Loucy (cell line): ENCODE results near the gene PLXNA2.

Experiments
- EZH2phosphoT487 ChIP-seq: fragments of 200-600 bp; IDR thresholded peaks from 2 replicates; pipeline ENCODE4 v1.6.1; 2018; ENCODE audit warnings: antibody characterized with exemption, mild to moderate bottlenecking, moderate library complexity, borderline replicate concordance
- TF ChIP-seq, protein P1 (sequence below): fragments of 200-600 bp; sonication (generic); conservative IDR thresholded peaks from 2 replicates; pipeline ENCODE4 v1.5.1; 2014; ENCODE audit warnings: mild to moderate bottlenecking, antibody characterized with exemption, low read length

DNA sequence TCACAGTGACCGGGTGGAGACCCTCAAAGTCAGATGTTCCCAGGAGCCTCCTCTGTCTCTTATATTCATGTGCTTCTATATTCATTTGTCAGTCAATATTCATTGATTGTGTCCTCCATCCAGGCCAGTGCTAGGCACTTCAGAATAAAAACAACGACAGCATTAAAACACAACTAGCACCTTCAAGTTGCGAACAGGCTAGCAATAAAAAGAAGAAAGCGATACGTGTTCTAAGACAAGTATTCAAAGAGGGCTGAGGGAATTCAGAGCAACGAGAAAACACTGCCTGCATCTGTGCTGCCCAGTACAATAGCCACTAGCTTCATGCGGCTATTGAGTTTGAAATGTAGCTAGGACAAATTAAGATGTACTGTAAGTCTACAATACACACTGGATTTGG is 138.0 kb downstream of the PLXNA2 start:
- TF ChIP-seq, protein P1, sequence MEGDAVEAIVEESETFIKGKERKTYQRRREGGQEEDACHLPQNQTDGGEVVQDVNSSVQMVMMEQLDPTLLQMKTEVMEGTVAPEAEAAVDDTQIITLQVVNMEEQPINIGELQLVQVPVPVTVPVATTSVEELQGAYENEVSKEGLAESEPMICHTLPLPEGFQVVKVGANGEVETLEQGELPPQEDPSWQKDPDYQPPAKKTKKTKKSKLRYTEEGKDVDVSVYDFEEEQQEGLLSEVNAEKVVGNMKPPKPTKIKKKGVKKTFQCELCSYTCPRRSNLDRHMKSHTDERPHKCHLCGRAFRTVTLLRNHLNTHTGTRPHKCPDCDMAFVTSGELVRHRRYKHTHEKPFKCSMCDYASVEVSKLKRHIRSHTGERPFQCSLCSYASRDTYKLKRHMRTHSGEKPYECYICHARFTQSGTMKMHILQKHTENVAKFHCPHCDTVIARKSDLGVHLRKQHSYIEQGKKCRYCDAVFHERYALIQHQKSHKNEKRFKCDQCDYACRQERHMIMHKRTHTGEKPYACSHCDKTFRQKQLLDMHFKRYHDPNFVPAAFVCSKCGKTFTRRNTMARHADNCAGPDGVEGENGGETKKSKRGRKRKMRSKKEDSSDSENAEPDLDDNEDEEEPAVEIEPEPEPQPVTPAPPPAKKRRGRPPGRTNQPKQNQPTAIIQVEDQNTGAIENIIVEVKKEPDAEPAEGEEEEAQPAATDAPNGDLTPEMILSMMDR = no peak
- TF ChIP-seq EZH2phosphoT487 = no peak
